Astrocyte (in vitro differentiated cells and primary cell): Measurements from ENCODE around the gene PROM1.

Experiments used
- EZH2 ChIP-seq: IDR thresholded peaks from 2 replicates; pipeline ENCODE4 v1.6.1; 2012; ENCODE audit warnings: mild to moderate bottlenecking, low read length, inconsistent platforms; ENCODE audit not compliant: insufficient read depth
- TF ChIP-seq, protein P1 (sequence below): IDR thresholded peaks from 2 replicates; pipeline ENCODE4 v1.5.1; 2011; ENCODE audit warnings: low read depth, mild to moderate bottlenecking, inconsistent platforms, low read length, moderate library complexity; ENCODE audit not compliant: insufficient read depth

DNA sequence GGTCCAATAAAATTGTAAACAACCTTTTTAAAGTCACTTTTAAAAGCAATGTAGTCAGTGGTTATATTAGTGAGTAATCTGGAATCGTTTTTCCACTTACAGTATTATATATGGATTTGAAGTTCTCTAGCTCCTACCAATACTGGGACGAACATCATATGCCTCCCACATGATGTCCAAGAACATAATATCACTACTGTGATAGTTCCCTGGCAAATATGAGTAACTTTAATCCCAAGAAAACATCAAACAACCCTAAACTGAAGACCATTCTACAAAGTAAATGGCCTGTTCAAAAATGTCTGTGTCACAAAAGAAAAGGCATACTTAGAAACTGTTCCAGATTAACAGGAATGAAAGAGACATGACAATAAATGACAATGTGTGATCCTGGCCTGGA, 67.3 kb downstream of the PROM1 start:
- no peak for TF ChIP-seq EZH2
- TF ChIP-seq, protein P1, sequence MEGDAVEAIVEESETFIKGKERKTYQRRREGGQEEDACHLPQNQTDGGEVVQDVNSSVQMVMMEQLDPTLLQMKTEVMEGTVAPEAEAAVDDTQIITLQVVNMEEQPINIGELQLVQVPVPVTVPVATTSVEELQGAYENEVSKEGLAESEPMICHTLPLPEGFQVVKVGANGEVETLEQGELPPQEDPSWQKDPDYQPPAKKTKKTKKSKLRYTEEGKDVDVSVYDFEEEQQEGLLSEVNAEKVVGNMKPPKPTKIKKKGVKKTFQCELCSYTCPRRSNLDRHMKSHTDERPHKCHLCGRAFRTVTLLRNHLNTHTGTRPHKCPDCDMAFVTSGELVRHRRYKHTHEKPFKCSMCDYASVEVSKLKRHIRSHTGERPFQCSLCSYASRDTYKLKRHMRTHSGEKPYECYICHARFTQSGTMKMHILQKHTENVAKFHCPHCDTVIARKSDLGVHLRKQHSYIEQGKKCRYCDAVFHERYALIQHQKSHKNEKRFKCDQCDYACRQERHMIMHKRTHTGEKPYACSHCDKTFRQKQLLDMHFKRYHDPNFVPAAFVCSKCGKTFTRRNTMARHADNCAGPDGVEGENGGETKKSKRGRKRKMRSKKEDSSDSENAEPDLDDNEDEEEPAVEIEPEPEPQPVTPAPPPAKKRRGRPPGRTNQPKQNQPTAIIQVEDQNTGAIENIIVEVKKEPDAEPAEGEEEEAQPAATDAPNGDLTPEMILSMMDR = no peak
